DMS114 treated with DMSO at 0.1 percent for 48 hours (cell line): Measurements from ENCODE around the gene SLC36A4.
A peak's percentile ranks its signal among the peaks of the same experiment; 100 is the strongest.
"Not testable (repeated sequence)": the region's sequence is repeated elsewhere in the genome, so short reads cannot be mapped to it uniquely, and the experiment has no call there.

Experiments
- DNase-seq: peaks from one replicate; lab custom pipeline; 2025; ENCODE audit not compliant: unreplicated experiment; lab: John Stamatoyannopoulos, UW

Gene SLC36A4

GRCh38 chr11:93197380-93198214 is at the start of gene SLC36A4:
Gene SLC36A4 (minus strand): TSS chr11:93197991. CDS start chr11:93197832, 159 bp downstream.
- DNase-seq = peak; percentile 57

GRCh38 chr11:93246790-93247189 is 49.0 kb upstream of the SLC36A4 start:
- DNase-seq = not testable (repeated sequence)

DNA sequence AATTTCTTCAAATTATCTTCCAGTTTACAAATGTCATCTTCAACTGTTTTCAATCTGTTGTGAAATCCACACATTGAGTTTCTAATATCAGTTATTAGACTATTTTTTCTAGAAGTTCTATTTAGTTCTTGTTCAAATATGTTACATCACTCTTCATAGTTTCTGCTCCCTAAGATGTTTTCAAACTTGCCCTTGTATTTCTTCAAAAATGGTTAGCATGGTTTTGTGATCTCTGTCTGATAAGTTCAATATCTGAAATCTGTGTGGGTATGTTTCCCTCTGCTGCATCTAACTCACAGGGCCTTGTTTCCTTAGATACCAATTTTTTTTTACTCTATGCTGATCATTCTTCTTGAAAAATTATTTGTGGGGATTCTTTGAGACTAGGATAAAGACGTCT is 46.2 kb upstream of the SLC36A4 start:
- no peak for DNase-seq

DNA sequence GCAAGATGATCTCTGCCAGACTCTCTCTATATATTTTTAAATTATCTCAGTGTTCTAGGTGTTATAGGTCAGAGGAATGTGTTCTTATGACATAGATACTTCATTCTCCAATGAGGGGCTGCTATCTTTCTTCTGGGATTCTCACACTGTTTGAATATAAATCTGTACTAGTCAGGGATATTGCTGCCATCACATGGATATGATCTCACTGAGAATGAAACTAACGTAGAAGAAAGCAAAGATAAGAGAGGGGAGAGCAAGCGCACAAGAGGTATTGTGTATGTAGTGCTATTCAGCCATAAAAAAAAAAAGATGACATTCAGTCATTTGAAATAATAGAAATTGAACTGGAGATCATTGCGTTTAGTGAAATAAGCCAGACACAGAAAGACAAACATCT is 42.2 kb upstream of the SLC36A4 start:
- DNase-seq = no peak

- DNase-seq = no peak
Observed at GRCh38 chr11:93238956-93239355, 41.2 kb upstream of the SLC36A4 start.

DNA sequence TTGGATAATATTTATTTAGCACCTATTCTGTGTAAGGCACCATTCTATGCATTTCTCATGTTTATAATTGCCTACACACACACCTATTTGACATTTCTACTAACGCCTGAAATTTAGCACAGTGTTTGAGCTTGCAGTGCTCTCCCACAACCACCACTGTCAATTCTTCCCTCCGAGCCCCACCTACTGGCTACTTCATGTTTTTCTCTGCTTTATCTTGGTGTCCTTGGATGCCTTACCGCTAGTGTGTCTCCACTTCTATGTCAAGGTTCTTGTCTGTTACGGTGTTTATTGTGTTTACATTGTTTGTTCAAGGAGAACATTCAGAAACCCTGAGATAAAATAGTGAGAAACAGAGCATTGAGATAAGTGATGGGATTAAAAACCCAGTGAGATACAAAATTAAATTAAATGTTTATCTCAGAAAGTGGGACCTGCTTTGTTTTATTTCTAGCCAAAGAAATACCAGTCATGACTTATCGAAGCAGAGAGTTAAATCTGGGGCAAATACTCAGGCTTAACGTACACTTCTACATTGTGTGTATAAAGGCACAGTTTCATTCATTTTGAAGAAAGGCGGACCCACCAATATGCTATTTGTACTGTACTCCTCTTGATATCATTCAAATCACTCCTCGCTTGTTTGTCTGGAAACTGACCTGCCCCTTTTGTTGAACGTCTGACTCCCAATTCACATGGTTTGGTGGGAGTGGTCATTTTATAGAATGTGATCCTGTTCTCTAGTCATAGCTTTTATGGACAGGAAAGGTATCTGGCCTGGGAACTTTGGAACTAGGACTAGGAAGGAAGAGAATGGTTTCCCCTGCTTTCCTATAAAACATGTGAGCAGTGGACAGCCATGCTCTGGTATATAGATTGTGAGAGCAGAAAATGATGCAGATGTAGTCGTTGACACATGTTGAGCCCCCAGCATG is 39.2 kb upstream of the SLC36A4 start:
- peak; percentile 16 for DNase-seq

DNA sequence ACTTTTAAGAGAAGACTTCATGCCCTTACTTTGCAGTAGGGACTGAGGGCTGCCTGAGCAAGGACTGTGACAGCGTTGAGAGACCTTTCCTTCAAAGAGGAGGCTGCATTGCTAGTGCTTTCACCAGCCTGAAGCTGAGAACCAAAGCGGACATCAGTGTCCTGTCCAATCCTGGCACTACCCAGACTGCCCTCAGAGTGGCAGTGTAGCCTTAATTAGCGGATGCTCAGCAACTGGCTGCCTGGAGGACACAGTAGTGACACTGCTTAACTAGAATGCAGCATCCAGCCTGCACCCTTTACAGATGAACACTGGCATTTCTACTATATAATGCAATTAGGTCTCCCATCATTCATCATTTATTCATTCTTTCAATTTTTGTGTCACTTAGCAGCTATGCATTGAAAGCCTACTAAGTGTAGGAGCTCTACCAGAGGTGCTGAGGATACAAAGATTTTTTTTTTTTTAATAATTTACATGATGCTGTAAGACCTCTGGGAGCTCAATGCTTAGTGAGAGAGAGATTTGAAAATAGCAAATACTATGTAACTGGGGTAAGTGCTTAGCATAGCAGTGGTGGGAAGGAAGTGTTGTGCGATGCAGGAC is 36.9 kb upstream of the SLC36A4 start:
- peak; percentile 27 for DNase-seq

- DNase-seq = no peak
Observed at GRCh38 chr11:93229876-93230275, 32.1 kb upstream of the SLC36A4 start.

DNA sequence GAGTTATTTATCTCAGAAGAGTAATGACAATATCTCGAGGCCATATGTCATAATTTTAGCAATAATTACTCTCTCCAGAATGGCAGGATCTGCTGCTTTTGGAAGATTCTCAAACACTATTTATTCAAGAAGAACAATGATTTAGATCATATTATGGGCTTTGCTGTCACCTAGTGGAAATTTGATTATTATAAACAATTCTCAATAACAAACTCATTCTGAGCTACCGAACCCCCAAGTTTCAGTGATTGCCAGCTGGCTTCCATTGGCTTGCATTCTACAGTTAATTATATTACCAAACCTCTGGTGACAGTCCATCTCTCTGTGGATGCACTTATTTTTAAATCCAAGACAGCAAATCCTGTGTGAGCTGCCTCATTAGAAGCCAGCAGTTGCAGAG is 27.9 kb upstream of the SLC36A4 start:
- peak; percentile 12 for DNase-seq

GRCh38 chr11:93221539-93221938 is 23.7 kb upstream of the SLC36A4 start:
- DNase-seq = no peak

DNA sequence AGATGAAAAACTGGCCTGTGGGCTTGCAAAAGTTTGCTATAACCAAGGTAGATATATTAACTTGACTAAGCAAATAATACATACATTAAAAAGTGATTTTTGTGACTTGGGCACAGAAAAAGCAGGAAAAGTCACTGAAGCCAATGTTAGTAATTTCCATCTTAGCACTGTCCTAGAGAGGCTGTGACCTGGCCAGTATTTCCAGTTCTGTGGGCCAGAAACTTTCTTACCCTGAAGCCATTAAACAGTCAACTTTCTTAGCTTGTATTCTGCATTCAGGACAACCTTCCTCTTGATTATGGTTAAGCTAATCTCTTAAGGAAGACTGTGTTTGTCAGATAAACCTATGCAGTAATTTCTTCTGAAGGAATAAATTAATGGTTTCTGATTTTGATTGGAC is 22.3 kb upstream of the SLC36A4 start:
- DNase-seq = no peak

DNA sequence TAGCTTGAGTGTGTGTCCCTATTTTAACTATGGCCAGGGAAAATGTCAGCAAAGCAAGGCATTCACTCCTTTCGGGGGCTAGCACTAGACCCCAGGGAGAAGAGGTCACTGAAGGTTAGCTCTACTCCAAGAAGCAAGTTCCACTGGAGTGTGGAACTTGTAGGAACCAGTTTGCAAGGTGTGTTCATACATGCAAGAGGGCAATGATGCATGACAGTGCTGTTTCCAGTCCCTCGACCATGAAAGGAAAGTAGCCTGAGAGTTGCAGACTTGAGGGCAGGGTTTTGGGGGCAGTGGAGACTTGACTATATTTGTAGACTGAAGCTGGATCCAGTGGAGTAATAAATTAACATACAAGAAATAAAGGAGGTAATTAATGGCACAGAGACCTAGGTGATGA is 21.6 kb upstream of the SLC36A4 start:
- no peak for DNase-seq

DNA sequence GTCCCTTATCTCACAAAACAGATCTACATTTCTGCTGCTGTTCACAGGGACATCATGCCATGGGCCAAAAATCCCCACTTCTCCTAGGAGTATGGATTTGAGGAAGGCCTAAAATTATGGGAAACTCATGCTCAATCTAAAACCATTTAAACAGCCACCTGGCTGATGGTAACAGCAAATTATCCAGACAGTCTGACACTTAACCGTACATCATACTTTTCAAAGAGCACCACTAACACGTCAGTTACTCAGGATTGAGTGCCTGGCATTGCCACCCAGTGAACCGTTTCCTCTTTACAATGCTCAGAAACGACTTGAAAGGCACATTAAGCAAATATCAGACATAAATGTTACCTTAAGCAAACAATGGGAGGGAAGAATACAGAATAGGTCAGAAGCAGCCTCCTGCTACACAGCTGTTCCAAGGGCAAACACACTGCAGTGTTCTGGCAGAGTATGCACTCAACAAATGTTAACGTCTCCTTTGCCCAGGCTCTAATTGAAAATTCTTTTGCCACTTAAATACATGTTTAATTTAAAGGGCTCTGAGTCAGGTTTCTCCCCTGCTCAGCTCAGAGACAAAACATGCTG is 18.8 kb upstream of the SLC36A4 start:
- no peak for DNase-seq

- DNase-seq = no peak
Observed at GRCh38 chr11:93213622-93214021, 15.8 kb upstream of the SLC36A4 start.

DNA sequence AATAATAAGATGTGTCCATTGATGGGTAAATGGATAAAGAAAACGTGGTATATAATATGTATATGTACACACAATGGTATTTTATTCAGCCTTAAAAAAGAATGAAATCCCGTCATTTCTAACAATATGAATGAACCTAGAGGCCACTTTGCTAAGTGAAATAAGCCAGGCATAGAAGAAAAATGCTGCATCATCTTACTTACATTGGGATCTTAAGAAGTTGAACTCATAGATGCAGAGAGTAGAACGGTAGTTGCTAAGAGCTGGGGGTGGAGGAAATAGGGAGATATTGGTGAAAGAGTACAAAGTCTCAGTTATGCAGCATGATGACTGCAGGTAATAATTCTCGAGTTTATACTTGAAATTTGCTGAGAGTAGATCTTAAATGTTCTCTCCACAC is 14.3 kb upstream of the SLC36A4 start:
- DNase-seq = no peak

- DNase-seq = no peak
Observed at GRCh38 chr11:93209466-93209865, 11.7 kb upstream of the SLC36A4 start.

DNA sequence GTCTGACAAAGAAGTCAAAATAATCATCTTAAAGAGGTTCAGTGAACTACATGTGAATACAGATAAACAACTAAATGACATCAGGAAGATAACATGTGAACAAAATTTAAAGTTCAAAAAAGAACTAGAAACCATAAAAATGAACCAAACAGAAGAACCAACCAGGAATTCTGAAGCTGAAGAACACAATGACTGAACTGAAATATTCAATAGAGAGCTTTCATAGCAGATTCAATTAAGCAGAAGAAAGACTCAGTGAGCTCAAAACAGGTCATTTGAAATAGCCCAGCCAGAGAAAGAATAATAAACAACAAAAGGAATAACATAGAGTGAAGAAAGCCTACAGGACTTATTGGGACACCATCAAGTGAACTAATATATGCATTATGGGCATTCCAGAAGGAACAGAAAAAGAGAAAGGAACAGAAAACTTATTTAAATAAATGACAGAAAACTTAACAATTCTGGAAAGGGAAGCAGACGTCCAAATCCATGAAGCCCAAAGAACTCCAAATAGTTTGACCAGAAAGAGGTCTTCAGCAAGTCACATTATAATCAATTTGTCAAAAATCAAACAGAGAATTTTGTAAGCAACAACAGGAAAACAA is 11.0 kb upstream of the SLC36A4 start:
- no peak for DNase-seq

GRCh38 chr11:93199616-93200015 is 1.8 kb upstream of the SLC36A4 start:
- DNase-seq = no peak

DNA sequence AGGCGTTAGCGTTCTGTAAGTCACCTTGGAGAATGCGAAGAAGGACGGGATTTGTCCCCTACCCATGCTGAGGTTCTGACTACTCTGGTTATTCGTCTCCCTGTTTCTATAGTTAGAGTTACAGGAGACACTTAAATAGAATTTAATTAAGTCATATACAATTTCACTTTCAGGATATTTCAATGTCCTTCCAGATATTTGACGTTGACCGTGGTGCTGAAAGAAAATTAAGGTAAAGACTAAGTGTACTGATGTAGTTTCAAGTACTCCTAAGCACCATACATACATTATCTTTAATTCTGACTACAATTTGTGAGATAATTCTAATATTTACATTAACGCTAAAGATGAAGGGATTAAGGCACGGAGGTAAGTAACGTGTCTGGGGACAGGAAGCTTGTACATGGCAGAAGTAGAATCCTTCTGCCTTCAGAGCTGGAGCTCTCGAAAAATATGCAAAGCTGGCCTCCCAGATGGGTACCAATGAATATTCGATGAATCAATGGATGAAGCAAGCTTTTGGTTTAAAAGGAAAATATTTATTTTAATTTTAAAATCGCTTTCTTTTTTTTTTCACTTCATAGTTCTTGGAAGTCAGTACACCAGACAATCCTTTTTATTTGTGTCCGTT is 539 bp upstream of the SLC36A4 start:
- no peak for DNase-seq

GRCh38 chr11:93196816-93197379 is 893 bp downstream of the SLC36A4 start:
- DNase-seq = no peak
